ENCODE measurements around the gene RABGAP1. TPM values are rescaled to one million over a fixed set of nuclear protein-coding genes. Genes with fewer than 3 reads are reported as not detected.

RABGAP1 gene
- polyA plus RNA-seq, 4 donors: 57.6 to 69.7 (median 64.0) TPM

DNA sequence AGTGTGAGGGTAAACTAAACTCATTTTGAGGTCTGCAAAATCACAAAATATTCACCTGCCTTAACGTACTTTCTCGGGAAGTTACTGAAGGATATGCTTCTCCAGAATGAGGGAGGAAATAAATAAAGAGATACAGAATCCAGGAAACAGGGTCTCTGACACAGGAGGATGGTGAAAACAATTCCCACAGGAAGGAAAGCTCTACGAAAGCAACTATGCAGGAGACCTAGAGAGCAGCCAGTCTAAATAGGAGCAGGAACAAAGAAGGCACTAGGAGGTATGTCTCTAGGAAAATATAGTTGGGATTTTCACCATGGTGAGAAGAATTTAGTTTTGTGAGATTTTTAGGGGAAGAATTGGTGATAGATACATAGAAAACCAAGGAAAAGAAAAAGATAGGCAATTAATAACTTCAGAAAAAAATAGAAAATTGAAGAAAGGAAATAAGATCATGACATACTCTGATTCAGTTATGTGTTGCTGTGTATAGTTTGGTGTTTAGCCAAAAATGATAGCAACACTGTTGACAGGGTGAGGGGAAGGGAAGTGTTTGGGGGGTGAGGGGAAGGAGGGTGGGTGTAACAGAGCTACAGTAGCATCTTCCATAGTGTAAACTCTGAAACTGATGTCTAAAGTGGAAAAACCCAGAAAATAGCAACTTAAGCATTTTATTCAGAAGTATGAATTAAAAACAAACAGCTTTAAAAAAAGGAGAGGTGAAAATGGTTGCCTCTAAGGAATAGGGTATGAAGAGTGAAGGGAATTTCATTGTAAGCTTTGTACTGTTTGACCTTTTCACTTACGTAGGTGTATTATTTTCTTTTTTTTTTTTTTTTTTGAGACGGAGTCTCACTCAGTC lies 102.5 kb downstream of the RABGAP1 start:
- no peak for DNase-seq (ENCODE audit: low read depth in 4 of 4, low spot score in 3 of 4)

DNA sequence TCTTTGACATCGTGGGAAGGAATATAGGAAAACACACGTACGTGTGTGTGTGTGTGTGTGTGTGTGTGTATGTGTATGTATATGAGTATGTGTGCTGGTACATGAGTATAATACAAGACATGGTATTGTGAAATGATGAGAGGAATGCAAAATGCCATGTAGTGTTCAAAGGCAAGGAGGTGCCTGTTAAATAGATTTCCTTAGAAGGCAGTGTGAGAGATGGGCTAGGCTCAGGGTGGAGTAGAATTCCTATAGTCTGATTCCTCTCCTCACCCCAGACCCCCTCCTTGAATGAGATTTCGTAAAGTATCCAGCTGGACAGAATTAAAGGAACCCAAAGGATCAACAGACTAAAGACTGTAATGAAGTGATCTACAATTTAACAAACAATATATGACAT lies 103.8 kb downstream of the RABGAP1 start:
- DNase-seq (ENCODE audit: low read depth in 4 of 4, low spot score in 3 of 4): no peak

DNA sequence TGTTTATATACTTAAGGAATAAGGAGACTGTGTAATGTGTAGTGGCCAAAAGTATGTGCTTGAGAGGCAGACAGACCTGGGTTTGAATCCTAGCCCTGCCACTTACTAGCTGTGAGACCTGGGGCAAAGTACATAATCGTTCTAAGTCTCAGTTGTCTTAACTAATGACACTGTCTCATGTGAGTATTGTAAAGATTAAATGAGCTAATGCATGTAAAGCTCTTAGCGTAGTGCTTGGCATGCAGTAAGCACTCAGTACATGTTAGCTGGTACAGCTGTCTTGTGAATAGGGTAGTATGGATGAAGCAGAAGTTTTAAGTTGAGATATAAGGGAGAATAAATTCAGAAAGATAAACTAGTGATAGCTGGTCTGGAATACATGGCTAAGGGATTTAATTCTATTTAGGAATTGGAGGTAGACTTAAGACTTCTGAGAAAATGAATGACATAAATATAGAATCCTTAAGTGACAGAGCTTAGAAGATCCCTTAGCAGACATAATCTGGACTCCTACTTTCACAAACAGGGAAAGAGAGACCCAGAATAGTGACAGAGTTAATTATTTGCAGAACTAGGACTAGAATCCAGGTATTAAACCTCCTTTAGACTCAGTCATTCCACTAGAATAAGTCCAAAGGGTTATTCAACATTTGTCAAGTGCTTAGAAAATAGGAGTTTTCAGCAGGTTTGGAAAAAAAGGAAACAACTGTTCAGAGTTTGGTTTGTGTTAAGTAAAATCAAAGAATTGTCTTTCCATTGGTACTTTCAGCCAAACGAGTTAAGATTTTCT lies 105.8 kb downstream of the RABGAP1 start:
- DNase-seq (ENCODE audit: low read depth in 4 of 4, low spot score in 3 of 4): no peak

DNA sequence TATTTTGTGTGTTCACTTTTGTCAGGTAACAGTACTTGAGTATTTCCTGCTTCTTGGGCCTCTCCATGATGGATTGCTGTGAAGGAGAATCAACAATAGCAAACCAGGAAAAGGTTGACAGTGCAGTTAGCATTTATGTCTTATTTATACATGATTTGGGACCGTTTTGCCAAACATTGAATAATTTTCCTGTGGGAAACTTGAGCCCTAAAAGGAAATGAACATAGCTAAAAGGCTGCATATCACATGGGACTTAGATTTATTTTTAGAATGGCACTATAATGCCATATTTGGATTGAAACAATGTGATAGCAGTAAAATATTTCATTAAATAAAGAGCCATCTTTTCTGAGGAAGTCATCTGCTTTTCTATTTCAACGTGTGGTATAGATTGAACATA lies 107.9 kb downstream of the RABGAP1 start:
- no peak for DNase-seq (ENCODE audit: low read depth in 4 of 4, low spot score in 3 of 4)

DNA sequence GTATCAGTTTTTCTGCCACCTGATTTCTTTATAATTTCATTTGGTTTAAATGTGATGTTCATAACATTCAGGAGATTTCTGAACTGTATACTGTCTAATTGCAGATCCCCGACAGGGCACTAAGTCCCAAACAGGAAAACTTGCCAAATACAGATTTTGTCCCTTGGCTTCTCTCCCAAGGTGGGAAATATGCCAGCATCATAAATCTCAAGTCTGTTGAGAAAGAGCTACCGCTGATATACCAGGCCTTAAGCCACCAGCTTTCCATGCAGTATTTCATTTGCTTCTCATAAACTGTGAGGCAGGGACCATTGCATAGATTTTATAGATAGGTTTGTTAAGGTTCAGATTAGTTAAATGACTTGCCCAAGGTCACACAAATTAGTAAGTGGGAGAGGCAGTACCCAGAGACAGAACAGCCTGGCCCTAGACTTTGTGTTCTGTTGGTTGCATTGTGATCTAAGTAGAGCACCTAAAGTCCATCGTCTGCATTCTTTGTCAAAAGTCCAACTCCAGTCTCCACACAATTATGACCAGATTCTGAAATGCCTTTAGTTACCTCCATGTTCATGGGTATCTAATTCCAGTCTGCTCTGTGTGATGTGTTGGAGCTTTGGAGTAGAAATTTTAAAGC lies 108.9 kb downstream of the RABGAP1 start:
- no peak for DNase-seq (ENCODE audit: low read depth in 4 of 4, low spot score in 3 of 4)

DNA sequence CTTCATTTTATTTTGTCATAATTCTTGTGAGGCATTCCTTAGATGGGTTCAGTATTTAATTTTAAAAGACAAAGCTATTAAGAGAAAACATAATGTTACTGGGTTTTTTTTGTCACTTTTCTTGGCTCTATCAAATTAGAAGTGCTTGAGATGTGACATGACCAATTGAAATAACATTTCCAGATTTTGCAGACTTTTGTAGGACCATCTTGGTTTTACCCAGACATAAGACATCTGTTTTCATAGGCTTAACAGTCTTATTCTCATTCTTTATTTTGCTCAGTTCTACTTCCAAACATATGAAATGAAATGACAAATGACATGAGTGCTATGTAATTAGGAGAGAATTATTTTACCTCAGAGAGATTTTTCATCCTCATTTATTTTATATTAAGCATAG lies 112.2 kb downstream of the RABGAP1 start:
- DNase-seq (ENCODE audit: low read depth in 4 of 4, low spot score in 3 of 4): no peak

DNA sequence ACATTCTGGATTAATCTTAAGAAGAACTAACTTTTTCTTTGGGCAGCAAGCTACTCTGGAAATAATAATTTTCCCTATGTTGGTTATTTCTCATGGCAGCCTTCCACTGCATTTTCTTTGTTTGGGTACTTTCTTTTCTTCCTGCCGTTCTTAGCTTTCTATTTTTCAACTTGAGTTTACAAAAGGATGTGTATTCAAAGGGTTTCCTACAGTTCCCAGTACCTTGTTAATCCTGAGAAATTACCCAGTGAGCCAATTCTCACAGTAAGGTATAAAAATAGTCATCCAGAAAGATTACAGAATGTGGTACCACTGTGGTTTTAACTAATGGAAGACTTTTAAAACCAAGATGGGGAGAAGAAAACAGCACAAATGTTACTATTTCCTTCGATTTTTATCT lies 112.9 kb downstream of the RABGAP1 start:
- DNase-seq (ENCODE audit: low read depth in 4 of 4, low spot score in 3 of 4): no peak

DNA sequence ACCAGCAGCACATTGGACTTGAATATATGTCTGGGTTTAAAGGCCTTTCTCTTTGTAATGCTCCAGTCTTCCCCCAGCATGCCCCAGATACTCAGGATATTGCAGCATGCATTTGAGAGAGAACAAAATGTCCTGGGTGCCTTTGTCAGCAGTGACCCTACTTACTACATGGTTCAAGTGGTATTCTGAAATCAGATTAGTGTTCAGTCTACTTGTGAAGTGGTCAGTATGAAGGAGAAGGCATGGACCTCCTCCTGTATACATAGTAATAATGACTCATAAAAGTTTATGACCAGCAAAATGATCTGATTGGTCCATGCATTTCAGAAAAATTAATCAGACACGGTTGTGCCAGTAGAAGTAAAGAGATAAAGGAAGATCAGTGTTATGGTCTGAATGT lies 118.0 kb downstream of the RABGAP1 start:
- DNase-seq (ENCODE audit: low read depth in 4 of 4, low spot score in 3 of 4): no peak

DNA sequence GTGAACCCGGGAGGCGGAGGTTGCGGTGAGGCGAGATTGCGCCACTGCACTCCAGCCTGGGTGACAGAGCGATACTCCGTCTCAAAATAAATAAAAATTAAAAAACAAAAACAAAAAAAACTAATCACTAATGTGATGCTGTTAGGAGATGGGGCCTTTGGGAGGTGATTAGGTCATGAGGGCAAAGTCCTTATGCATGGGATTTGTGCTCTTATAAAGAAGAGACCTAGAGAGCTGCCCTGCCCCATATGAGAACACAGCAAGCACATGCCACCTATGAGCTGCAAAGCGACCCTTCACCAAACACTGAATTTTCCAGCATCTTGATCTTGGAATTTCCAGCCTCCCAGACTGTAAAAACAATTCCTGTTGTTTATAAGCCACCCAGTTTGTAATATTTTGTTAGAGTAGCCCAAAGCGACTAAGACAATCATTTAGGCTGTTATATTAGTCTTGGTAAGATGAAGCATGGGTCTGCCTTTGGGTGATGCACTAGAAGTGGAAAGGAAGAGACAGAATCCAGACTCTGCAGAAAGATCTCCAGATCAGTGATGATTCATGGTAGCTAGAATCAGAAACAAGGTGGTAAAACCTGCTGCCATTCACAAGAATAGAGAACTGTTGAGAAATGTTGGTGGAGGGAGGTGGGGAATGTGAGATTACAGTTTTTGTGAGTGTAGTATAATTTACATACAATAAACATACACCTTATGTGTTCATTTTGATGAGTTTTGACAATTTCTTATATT lies 118.8 kb downstream of the RABGAP1 start:
- no peak for DNase-seq (ENCODE audit: low read depth in 4 of 4, low spot score in 3 of 4)

DNA sequence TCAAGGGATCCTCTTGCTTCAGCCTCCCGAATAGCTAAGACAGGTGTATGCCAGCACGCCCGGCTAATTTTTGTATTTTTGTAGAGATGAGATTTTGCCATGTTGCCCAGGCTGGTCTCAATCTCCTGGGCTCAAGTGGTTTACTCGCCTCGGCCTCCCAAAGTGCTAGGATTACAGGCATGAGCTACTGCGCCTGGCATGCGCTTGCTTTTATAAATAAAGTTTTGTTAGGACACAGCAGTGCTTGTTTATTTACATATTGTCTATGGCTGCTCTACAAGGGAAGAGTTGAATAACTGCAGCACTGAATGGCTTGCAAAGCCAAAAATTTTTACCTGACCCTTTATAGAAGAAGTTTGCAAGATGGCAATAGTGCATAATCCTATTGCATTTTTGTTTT lies 120.4 kb downstream of the RABGAP1 start:
- no peak for DNase-seq (ENCODE audit: low read depth in 4 of 4, low spot score in 3 of 4)

DNA sequence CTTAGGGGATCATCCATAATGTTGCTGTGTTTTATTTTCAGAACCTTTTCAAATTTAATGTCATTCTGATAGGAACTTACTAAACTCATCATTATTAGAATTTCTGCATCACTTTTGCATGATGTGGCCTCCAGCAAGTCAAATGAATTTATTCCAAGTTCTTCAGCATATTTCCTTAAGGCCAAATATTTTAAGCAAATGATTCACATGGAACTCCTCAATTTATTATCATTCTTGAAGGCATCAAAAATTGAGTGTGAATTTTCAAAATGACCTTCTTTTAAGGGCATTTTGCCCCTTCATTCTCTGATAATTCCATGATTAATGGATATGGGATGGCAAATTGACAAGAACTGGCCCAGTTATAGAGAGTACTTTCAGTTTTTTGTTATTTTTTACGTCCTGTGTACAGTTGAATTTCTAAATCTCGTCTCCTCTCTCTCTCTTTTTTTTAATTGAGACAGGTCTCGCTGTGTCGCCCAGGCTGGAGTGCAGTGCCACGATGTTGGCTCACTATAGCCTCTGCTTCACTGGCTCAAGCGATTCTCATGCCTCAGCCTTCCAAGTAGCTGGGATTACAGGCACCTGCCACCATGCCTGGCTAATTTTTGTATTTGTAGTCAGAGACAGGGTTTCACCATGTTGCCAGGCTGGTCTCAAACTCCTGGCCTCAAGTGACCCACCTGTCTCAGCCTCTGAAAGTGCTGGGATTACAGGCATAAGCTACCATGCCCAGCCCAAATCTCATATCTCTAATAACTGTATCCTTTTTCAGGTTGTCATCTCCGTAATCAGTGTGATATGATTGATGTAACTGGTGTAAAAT lies 121.7 kb downstream of the RABGAP1 start:
- no peak for DNase-seq (ENCODE audit: low read depth in 4 of 4, low spot score in 3 of 4)

DNA sequence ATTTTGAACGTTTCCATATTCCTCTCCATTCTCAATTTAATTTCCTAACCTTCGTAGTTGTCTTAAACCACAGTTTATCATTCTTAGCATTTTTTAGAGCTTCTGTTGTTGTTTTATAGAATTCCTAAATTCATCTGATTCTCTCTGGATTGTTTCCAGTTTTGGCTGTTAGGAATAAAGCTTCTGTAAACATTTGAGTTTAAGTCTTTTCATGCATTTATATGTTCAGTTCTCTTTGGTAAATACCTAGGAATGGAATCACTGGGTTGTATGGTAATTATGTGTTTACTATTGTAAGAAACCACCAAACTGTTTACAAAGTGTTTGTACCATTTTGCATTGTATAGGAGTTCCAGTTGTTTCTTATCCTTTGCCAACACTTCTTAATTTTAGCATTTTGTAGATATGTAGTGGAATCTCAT lies 122.4 kb downstream of the RABGAP1 start:
- DNase-seq (ENCODE audit: low read depth in 4 of 4, low spot score in 3 of 4): no peak

DNA sequence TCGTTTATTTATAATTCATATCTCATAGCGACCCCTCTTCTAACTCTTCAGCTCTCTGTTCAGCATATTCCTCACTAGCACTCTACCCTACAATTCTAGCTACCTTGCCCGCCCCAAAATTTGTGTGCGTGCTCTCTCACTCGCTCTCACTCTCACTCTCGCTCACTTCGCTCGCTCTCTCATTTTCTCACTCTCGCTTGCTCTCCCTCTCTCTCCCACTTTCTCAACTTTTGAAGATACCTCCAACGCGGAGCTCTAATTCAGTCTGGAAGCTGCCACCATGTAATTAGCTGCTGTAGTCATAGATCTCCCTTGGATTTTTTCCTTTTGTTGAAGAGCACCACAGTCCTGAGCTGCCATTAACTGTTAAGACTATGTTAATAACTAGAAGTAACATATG lies 123.1 kb downstream of the RABGAP1 start:
- no peak for DNase-seq (ENCODE audit: low read depth in 4 of 4, low spot score in 3 of 4)

DNA sequence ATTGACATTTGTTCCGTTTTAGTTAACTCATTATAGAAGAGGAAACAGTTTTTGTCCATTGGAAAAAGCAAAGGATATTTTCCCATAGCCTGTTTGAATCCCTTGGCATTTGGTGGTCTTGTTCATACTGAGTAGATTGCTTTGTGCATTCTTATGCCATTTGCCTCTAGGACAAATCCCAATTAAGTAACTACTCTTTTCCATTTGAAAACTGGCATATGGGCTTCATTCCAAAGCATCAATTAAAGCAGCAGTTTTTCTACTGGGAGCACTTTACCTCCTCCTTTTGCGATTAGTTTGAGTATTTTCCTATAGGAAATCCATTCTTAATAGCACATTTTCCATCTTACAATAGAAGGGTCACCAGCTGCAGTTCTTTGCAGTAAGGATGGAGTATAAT lies 123.9 kb downstream of the RABGAP1 start:
- DNase-seq (ENCODE audit: low read depth in 4 of 4, low spot score in 3 of 4): no peak

DNA sequence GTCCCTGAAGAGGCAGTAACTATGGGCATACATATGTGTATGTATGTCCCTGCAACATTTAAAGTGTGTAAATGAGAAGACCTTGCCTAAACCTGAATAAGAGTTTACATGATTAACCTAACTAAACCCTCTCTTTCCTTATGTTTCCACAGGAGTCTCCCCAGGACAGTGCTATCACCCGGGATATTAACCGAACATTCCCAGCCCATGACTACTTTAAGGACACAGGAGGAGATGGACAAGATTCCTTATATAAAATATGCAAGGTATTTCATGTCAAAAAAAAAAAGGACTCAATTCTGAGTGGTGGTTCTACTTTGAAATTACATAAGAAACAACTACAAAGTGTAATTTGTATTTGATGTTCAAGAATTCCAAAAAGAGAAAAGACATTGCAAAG lies 124.4 kb downstream of the RABGAP1 start:
- no peak for DNase-seq (ENCODE audit: low read depth in 4 of 4, low spot score in 3 of 4)

DNA sequence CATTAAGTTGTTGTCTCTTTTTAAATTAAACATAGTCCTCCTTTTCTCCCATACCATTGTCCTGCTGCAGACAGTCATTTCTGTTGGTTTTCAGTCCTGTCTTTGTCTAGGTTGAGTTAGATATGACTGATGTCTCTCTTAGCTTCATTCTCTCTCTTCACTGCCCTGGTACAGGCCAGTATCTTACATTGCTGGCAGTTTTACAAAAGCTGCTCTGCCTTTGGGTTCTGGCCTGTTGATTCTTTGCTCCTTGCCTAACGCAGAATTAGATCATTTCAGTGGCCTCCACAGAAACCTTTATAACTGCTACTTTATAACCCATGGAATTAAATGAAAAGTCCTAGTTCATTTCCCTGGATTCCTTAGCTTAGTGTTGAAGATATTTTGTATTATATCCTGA lies 126.3 kb downstream of the RABGAP1 start:
- DNase-seq (ENCODE audit: low read depth in 4 of 4, low spot score in 3 of 4): no peak

DNA sequence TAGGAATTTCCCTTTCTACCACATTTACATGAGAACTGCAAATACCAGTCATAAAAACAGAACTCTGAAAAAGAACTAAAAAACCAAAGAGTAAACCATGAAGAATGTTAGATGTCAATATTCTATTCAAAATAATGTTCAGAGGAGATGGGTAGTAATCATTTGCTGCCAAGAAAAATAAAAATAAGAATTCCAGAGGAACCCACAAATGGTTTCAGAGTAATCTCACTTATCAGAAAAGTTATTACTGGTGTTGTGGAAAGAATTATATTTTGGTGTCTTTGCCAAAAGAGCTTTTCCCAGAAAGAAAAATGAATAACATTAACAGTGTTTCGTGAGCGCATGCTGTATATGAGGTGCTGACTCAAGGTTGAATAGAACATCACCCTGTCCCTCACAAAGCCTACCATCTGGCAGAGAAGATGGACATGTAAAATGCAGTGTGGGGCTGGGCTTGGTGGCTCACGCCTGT lies 128.2 kb downstream of the RABGAP1 start:
- DNase-seq (ENCODE audit: low read depth in 4 of 4, low spot score in 3 of 4): no peak

DNA sequence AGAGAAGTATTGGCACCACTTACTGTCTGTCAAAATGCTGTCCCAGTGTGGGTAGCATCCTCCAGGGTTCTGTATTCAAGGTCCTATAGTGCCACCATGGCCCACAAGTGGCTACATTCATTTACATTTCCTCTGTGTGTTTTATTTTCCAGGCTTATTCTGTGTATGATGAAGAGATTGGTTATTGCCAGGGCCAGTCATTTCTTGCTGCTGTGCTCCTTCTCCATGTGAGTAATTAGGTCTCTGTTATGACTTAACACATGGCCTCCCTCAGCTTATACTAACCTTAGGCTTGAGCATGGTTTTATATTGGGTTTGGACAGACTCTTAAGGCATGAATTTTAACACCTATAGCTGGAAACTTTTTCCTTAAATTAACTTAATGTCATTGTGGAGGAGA lies 129.4 kb downstream of the RABGAP1 start:
- no peak for DNase-seq (ENCODE audit: low read depth in 4 of 4, low spot score in 3 of 4)

DNA sequence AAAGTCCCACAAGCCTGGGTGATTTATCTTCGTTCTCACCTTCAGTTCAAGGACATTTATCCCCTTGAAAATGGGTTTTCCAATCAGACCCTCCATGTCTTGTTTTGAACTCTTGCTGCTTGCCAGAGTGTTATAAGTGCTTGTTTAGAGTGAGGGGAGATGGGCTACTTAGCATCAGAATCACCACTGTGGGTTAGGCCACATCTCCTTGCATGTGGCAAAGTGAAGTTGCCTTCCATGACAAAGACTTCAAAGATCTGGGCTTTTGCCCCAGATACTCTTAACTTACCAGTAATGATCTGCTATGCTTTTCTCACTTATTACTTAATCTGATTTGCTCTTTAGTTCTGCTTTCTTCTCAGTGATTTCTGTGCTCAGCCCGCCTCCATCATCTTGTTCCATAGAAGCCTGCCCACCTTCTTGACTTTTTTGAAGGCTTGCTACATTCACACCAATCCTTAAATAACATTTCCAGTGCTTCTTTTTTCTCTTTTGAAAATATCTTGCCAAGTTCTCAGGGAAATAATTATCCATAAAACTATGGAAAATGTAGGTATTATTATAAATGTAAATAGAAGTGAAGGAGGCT lies 131.7 kb downstream of the RABGAP1 start:
- no peak for DNase-seq (ENCODE audit: low read depth in 4 of 4, low spot score in 3 of 4)

Measured in right renal pelvis (tissue), 4 donors.